ENCODE measurements around the gene PDE10A. TPM values are rescaled to one million over a fixed set of nuclear protein-coding genes. Genes with fewer than 3 reads are reported as not detected.

The PDE10A gene
- total and polyA plus RNA-seq, 9 of the 15 experiments (the other 6 are each of a cell fraction or from before 2014, with no cell fraction given): 0.04 TPM; not detected in 8

DNA sequence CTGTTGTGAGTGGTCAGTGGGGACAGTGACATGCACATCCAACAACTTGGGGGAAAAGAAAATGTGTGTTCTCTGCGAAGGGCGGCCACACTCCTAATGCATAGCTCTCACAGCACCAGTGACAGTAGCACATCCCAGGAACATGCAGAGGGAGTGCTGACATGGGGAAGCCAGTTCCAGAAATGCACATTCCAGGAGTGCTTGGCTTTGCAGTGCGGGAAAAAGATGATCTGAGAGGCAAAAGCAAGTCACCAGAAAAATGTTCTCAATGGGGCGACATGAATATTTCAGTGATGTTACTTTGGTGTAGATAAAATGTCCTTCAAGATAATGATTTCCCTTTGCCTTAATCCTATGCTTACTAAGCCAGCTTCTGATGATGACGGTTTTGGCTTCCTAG, 42.9 kb upstream of the PDE10A start:
- Histone ChIP-seq H3K9me1 (ENCODE audit: control insufficient read depth, insufficient read depth, low read length) (no peaks in the 10 kb centered on the region), H3K36me3 (ENCODE audit: control insufficient read depth, insufficient read depth, low read length) (no peaks in the 10 kb centered on the region), H3K27me3 (ENCODE audit: control insufficient read depth in 2 of 2, insufficient read depth in 2 of 2, low read length in 2 of 2) (peaks cover 7 to 37% of the 10 kb centered on the region in 2 experiments; a peak in 4 of 5 replicates), H3K4me3 (no peak overlapping the region), H3K4me1 (replicated peaks in 1 of 2; ENCODE audit: control insufficient read depth in 2 of 2, insufficient read depth in 2 of 2, low read length in 2 of 2) (no peaks in the 10 kb centered on the region), H2AFZ (ENCODE audit: low read depth, low read length) (no peak overlapping the region), H3K9ac (ENCODE audit: insufficient read depth in 1 of 2, low read depth in 2 of 2, low read length in 2 of 2) (no peak overlapping the region), H3K79me2 (ENCODE audit: control insufficient read depth, insufficient read depth, low read length) (no peaks in the 10 kb centered on the region), H3K4me2 (ENCODE audit: insufficient read depth, low read length) (no peak overlapping the region), H3K27ac (ENCODE audit: extremely low read depth, low read depth, low read length) (no peak overlapping the region), H4K20me1 (replicated peaks; ENCODE audit: control insufficient read depth, insufficient read depth, low read length) (0 out of 2 replicates have a peak, but pooled peaks cover 2% of the 10 kb centered on the region), H3K9me3 (replicated peaks; ENCODE audit: control insufficient read depth, insufficient read depth, low read depth, low read length) (no peaks in the 10 kb centered on the region; the same call in 1 of the 2 replicates)
- ChIA-PET CTCF (ENCODE audit: low intra/inter-chr PET ratio) (no interaction called here), POLR2A (no interaction called here)
- in situ Hi-C loops (cut with MboI) (no loop called here), intact Hi-C loops (cut with micrococcal nuclease) (no loop called here)
- TF ChIP-seq HDAC1 (IDR thresholded peaks at IDR 0.05) (no peak), MTA2 (IDR thresholded peaks at IDR 0.05; ENCODE audit: low read depth) (no peak), RBM39 (optimal IDR thresholded peaks at IDR 0.05; ENCODE audit: low read depth, low read length) (no peak), NFIX (CRISPR knock-in tag; IDR thresholded peaks at IDR 0.05; ENCODE audit: low read depth) (no peak), DDX20 (tag; IDR thresholded peaks at IDR 0.05; ENCODE audit: low read depth) (no peak), COPS2 (conservative IDR thresholded peaks at IDR 0.05) (no peak), JUNB (CRISPR knock-in tag; conservative IDR thresholded peaks at IDR 0.05) (no peak), RCOR1 (IDR thresholded peaks at IDR 0.05; ENCODE audit: borderline replicate concordance in 1 of 2, low read depth in 2 of 2, low read length in 2 of 2) (no peak), SP1 (CRISPR knock-in tag; IDR thresholded peaks at IDR 0.05) (no peak), ZNF12 (CRISPR knock-in tag; IDR thresholded peaks at IDR 0.05) (no peak)
- TF ChIP-seq, protein P1, sequence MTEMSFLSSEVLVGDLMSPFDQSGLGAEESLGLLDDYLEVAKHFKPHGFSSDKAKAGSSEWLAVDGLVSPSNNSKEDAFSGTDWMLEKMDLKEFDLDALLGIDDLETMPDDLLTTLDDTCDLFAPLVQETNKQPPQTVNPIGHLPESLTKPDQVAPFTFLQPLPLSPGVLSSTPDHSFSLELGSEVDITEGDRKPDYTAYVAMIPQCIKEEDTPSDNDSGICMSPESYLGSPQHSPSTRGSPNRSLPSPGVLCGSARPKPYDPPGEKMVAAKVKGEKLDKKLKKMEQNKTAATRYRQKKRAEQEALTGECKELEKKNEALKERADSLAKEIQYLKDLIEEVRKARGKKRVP (CRISPR knock-in tag; IDR thresholded peaks at IDR 0.05): no peak
- TF ChIP-seq, protein P2, sequence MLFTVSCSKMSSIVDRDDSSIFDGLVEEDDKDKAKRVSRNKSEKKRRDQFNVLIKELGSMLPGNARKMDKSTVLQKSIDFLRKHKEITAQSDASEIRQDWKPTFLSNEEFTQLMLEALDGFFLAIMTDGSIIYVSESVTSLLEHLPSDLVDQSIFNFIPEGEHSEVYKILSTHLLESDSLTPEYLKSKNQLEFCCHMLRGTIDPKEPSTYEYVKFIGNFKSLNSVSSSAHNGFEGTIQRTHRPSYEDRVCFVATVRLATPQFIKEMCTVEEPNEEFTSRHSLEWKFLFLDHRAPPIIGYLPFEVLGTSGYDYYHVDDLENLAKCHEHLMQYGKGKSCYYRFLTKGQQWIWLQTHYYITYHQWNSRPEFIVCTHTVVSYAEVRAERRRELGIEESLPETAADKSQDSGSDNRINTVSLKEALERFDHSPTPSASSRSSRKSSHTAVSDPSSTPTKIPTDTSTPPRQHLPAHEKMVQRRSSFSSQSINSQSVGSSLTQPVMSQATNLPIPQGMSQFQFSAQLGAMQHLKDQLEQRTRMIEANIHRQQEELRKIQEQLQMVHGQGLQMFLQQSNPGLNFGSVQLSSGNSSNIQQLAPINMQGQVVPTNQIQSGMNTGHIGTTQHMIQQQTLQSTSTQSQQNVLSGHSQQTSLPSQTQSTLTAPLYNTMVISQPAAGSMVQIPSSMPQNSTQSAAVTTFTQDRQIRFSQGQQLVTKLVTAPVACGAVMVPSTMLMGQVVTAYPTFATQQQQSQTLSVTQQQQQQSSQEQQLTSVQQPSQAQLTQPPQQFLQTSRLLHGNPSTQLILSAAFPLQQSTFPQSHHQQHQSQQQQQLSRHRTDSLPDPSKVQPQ (CRISPR knock-in tag; IDR thresholded peaks at IDR 0.05; ENCODE audit: borderline replicate concordance): no peak
- TF ChIP-seq, protein P3, sequence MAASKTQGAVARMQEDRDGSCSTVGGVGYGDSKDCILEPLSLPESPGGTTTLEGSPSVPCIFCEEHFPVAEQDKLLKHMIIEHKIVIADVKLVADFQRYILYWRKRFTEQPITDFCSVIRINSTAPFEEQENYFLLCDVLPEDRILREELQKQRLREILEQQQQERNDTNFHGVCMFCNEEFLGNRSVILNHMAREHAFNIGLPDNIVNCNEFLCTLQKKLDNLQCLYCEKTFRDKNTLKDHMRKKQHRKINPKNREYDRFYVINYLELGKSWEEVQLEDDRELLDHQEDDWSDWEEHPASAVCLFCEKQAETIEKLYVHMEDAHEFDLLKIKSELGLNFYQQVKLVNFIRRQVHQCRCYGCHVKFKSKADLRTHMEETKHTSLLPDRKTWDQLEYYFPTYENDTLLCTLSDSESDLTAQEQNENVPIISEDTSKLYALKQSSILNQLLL (CRISPR knock-in tag; IDR thresholded peaks at IDR 0.05; ENCODE audit: borderline replicate concordance): no peak
- TF ChIP-seq, protein P4, sequence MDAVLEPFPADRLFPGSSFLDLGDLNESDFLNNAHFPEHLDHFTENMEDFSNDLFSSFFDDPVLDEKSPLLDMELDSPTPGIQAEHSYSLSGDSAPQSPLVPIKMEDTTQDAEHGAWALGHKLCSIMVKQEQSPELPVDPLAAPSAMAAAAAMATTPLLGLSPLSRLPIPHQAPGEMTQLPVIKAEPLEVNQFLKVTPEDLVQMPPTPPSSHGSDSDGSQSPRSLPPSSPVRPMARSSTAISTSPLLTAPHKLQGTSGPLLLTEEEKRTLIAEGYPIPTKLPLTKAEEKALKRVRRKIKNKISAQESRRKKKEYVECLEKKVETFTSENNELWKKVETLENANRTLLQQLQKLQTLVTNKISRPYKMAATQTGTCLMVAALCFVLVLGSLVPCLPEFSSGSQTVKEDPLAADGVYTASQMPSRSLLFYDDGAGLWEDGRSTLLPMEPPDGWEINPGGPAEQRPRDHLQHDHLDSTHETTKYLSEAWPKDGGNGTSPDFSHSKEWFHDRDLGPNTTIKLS (IDR thresholded peaks at IDR 0.05; ENCODE audit: borderline replicate concordance, low read depth): no peak
- TF ChIP-seq, protein P5, sequence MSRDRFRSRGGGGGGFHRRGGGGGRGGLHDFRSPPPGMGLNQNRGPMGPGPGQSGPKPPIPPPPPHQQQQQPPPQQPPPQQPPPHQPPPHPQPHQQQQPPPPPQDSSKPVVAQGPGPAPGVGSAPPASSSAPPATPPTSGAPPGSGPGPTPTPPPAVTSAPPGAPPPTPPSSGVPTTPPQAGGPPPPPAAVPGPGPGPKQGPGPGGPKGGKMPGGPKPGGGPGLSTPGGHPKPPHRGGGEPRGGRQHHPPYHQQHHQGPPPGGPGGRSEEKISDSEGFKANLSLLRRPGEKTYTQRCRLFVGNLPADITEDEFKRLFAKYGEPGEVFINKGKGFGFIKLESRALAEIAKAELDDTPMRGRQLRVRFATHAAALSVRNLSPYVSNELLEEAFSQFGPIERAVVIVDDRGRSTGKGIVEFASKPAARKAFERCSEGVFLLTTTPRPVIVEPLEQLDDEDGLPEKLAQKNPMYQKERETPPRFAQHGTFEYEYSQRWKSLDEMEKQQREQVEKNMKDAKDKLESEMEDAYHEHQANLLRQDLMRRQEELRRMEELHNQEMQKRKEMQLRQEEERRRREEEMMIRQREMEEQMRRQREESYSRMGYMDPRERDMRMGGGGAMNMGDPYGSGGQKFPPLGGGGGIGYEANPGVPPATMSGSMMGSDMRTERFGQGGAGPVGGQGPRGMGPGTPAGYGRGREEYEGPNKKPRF (IDR thresholded peaks at IDR 0.05; ENCODE audit: low read depth, low read length): no peak
- BruUV-seq (replicated peaks): no TSS peak
- no peak for ATAC-seq
- no peak for FAIRE-seq
- no peak for DNase-seq (ENCODE audit: extremely low read depth in 1 of 4, low spot score in 3 of 4)
- WGBS (ENCODE audit: insufficient coverage, low coverage, missing lambda C conversion rate): under 1% methylated on average over 5 of the region's 5 CpGs
